ENCODE data around the gene F12.

The F12 gene

DNA sequence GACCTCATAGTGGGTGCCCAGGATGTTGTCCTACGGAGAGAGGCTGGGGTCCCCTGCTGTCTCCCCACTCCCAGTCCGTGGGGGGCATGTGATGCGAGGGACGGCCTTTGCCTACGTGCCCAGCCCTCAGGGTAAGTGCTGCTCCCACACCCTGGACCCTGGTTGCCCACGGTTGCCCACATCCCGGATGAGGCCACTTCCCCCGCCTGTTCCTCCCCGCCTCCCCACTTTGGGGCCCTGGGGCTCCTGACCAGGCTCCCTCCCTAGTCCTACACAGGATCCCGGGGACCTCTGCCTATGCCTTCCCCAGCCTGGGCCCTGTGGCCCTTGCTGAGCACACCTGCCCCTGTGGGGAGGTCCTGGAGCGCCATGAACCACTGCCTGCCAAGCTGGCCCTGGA, 23.6 kb downstream of the F12 start:
- Histone ChIP-seq H3K4me2 (ENCODE audit: insufficient read depth, low read length) (no peak overlapping the region), H3K9ac (ENCODE audit: low read depth, low read length) (no peak overlapping the region), H2AFZ (ENCODE audit: low read depth, low read length) (no peak overlapping the region), H3K4me1 (ENCODE audit: insufficient read depth, low read length) (peaks cover 2% of the 10 kb centered on the region), H3K4me3 (ENCODE audit: low read depth in 1 of 2, low read length in 2 of 2) (no peak overlapping the region), H3K36me3 (ENCODE audit: insufficient read depth, low read length) (no peaks in the 10 kb centered on the region), H4K20me1 (ENCODE audit: insufficient read depth, low read length) (no peaks in the 10 kb centered on the region; the same call in 1 of the 2 replicates), H3K9me3 (ENCODE audit: insufficient read depth, low read length, severe bottlenecking) (no peaks in the 10 kb centered on the region), H3K79me2 (ENCODE audit: insufficient read depth, low read length) (no peaks in the 10 kb centered on the region), H3K27ac (ENCODE audit: low read length) (no peak overlapping the region), H3K27me3 (ENCODE audit: insufficient read depth, low read length, poor library complexity) (peaks cover 17% of the 10 kb centered on the region)
- DNase-seq (no peak), ATAC-seq (ENCODE audit: insufficient read depth, low read depth) (no peak)
- no peak for TF ChIP-seq EZH2 (IDR thresholded peaks at IDR 0.05; ENCODE audit: borderline replicate concordance, low read depth, low read length, severe bottlenecking)
- TF ChIP-seq, protein P1, sequence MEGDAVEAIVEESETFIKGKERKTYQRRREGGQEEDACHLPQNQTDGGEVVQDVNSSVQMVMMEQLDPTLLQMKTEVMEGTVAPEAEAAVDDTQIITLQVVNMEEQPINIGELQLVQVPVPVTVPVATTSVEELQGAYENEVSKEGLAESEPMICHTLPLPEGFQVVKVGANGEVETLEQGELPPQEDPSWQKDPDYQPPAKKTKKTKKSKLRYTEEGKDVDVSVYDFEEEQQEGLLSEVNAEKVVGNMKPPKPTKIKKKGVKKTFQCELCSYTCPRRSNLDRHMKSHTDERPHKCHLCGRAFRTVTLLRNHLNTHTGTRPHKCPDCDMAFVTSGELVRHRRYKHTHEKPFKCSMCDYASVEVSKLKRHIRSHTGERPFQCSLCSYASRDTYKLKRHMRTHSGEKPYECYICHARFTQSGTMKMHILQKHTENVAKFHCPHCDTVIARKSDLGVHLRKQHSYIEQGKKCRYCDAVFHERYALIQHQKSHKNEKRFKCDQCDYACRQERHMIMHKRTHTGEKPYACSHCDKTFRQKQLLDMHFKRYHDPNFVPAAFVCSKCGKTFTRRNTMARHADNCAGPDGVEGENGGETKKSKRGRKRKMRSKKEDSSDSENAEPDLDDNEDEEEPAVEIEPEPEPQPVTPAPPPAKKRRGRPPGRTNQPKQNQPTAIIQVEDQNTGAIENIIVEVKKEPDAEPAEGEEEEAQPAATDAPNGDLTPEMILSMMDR (IDR thresholded peaks at IDR 0.05; ENCODE audit: borderline replicate concordance, extremely low read depth, low read length, poor library complexity, severe bottlenecking) = no peak

DNA sequence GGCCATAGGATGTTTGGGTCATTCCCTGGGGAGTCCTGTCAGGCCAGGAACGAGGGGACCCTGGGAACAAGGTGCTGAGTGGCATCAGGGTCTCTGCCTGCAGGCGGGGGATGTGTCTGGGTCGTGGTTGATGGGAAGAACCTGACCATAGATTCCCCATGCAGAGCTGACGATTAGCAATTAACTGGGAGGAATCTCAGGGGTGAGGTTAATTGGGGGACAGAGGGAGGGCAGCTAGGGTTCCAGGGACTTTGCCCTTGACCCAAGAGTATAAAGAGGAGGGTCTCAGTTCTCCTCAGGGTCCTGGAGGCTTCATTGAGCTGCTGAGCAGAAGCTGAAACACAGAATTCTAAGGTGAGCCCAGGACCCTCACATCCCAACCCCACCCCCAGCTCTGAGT, 25.2 kb downstream of the F12 start, which contains the start of gene SLC34A1:
Gene SLC34A1, plus strand, starts transcription at position 301 of the 400 bp plus-strand sequence. CDS start 1,308 bp downstream, outside the sequence.
- Histone ChIP-seq H3K79me2 (ENCODE audit: insufficient read depth, low read length) (no peaks in the 10 kb centered on the region), H3K27ac (ENCODE audit: low read length) (no peak within 1 kb of the TSS), H3K4me3 (ENCODE audit: low read depth in 1 of 2, low read length in 2 of 2) (no peak within 1 kb of the TSS), H3K4me1 (ENCODE audit: insufficient read depth, low read length) (no peaks in the 10 kb centered on the region), H3K4me2 (ENCODE audit: insufficient read depth, low read length) (no peak within 1 kb of the TSS), H3K9me3 (ENCODE audit: insufficient read depth, low read length, severe bottlenecking) (no peaks in the 10 kb centered on the region), H4K20me1 (ENCODE audit: insufficient read depth, low read length) (no peaks in the 10 kb centered on the region; the same call in 1 of the 2 replicates), H2AFZ (ENCODE audit: low read depth, low read length) (no peak within 1 kb of the TSS), H3K27me3 (ENCODE audit: insufficient read depth, low read length, poor library complexity) (peaks cover 5% of the 10 kb centered on the region), H3K36me3 (ENCODE audit: insufficient read depth, low read length) (no peaks in the 10 kb centered on the region), H3K9ac (ENCODE audit: low read depth, low read length) (no peak within 1 kb of the TSS)
- no peak for ATAC-seq (ENCODE audit: insufficient read depth, low read depth)
- TF ChIP-seq, protein P1 (IDR thresholded peaks at IDR 0.05; ENCODE audit: borderline replicate concordance, extremely low read depth, low read length, poor library complexity, severe bottlenecking) = no peak
- TF ChIP-seq EZH2 (IDR thresholded peaks at IDR 0.05; ENCODE audit: borderline replicate concordance, low read depth, low read length, severe bottlenecking) = no peak
- DNase-seq = no peak

DNA sequence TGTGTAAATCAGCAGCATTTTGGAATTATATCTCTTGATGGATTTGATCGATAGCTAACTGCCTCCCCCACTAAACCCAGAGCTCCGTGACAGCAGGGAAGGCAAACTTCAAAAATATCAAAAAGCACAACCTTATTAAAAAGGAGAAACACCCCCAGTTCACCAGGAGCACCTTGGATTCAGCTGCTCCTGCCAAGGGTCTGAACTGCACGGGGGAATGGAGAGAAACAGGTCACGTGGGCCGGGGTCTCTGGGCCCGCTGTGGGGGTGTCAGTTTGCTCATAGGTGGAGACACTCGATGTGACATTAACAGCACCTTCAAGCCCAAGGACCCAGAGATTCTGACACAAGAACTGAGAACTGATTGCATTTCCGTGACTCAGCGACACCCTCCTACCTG, 26.2 kb downstream of the F12 start:
- Histone ChIP-seq H3K4me2 (ENCODE audit: insufficient read depth, low read length) (no peak overlapping the region), H3K9me3 (ENCODE audit: insufficient read depth, low read length, severe bottlenecking) (no peaks in the 10 kb centered on the region), H3K79me2 (ENCODE audit: insufficient read depth, low read length) (no peaks in the 10 kb centered on the region), H3K36me3 (ENCODE audit: insufficient read depth, low read length) (no peaks in the 10 kb centered on the region), H3K27me3 (ENCODE audit: insufficient read depth, low read length, poor library complexity) (no peaks in the 10 kb centered on the region), H4K20me1 (ENCODE audit: insufficient read depth, low read length) (no peaks in the 10 kb centered on the region), H3K4me3 (ENCODE audit: low read depth in 1 of 2, low read length in 2 of 2) (no peak overlapping the region), H2AFZ (ENCODE audit: low read depth, low read length) (no peak overlapping the region), H3K4me1 (ENCODE audit: insufficient read depth, low read length) (no peaks in the 10 kb centered on the region), H3K9ac (ENCODE audit: low read depth, low read length) (no peak overlapping the region), H3K27ac (ENCODE audit: low read length) (no peak overlapping the region)
- ATAC-seq (ENCODE audit: insufficient read depth, low read depth) (no peak), DNase-seq (no peak)
- no peak for TF ChIP-seq EZH2 (IDR thresholded peaks at IDR 0.05; ENCODE audit: borderline replicate concordance, low read depth, low read length, severe bottlenecking)
- TF ChIP-seq, protein P1 (IDR thresholded peaks at IDR 0.05; ENCODE audit: borderline replicate concordance, extremely low read depth, low read length, poor library complexity, severe bottlenecking) = no peak
